HCT116 (cell line): ENCODE measurements around the gene LURAP1L.

Experiments
- CEBPB ChIP-seq: IDR thresholded peaks from 2 replicates; pipeline ENCODE4 v1.6.1; 2012; ENCODE audit warnings: low read depth
- EGR1 ChIP-seq: IDR thresholded peaks from 2 replicates; pipeline ENCODE4 v1.6.1; 2012; ENCODE audit warnings: low read depth
- EZH2 ChIP-seq: fragments of 200-600 bp; sonication (generic); IDR thresholded peaks from 2 replicates; pipeline ENCODE4 v1.6.1; 2017; ENCODE audit warnings: antibody characterized with exemption, mixed run types
- EZH2phosphoT487 ChIP-seq: fragments of 200-600 bp; IDR thresholded peaks from 2 replicates; pipeline ENCODE4 v1.6.1; 2018; ENCODE audit warnings: antibody characterized with exemption, borderline replicate concordance
- POLR2A ChIP-seq: IDR thresholded peaks from 2 replicates; pipeline ENCODE4 v1.7.0; 2011; ENCODE audit warnings: borderline replicate concordance; ENCODE audit not compliant: insufficient read depth, insufficient read length; ENCODE audit errors: extremely low read depth
- POLR2AphosphoS5 ChIP-seq: IDR thresholded peaks from 2 replicates; pipeline ENCODE4 v1.6.1; 2011; ENCODE audit warnings: mild to moderate bottlenecking, low read depth, low read length, moderate library complexity
- RAD21 ChIP-seq: IDR thresholded peaks from 2 replicates; pipeline ENCODE4 v1.6.1; 2012; ENCODE audit warnings: low read depth, mild to moderate bottlenecking
- REST ChIP-seq: IDR thresholded peaks from 2 replicates; pipeline ENCODE4 v1.6.1; 2012; ENCODE audit warnings: low read depth
- SP1 ChIP-seq: IDR thresholded peaks from 2 replicates; pipeline ENCODE4 v1.6.1; 2012; ENCODE audit warnings: low read depth
- YY1 ChIP-seq: IDR thresholded peaks from 2 replicates; pipeline ENCODE4 v1.6.1; 2011; ENCODE audit warnings: low read length, low read depth, moderate library complexity, mild to moderate bottlenecking; ENCODE audit not compliant: insufficient replicate concordance; ENCODE audit errors: extremely low read depth
- ZNF274 ChIP-seq: fragments of 200-500 bp; sonication (Bioruptor generic); IDR thresholded peaks from 2 replicates; pipeline ENCODE4 v1.6.1; 2014; ENCODE audit warnings: mild to moderate bottlenecking, low read depth, low read length, inconsistent platforms
- TF ChIP-seq, protein P1 (sequence below), 3 experiments: fragments of 200-600 bp in 1 of 3; sonication (generic) in 1 of 3; IDR thresholded peaks in 2 of 3; conservative IDR thresholded peaks in 1 of 3; 2 replicates each; pipeline ENCODE4 v1.5.1; 2012 to 2017; ENCODE audit warnings: low read depth in 2 of 3, low read length in 2 of 3, antibody characterized with exemption in 1 of 3, borderline replicate concordance in 1 of 3, control low read depth in 1 of 3, mild to moderate bottlenecking in 1 of 3, mixed read lengths in 1 of 3, mixed run types in 1 of 3, moderate library complexity in 1 of 3; ENCODE audit not compliant: insufficient read depth in 1 of 3
- TF ChIP-seq, protein P2 (sequence below): IDR thresholded peaks from 2 replicates; pipeline ENCODE4 v1.6.1; 2012
- TF ChIP-seq, protein P3 (sequence below): IDR thresholded peaks from 2 replicates; pipeline ENCODE4 v1.6.1; 2012

DNA sequence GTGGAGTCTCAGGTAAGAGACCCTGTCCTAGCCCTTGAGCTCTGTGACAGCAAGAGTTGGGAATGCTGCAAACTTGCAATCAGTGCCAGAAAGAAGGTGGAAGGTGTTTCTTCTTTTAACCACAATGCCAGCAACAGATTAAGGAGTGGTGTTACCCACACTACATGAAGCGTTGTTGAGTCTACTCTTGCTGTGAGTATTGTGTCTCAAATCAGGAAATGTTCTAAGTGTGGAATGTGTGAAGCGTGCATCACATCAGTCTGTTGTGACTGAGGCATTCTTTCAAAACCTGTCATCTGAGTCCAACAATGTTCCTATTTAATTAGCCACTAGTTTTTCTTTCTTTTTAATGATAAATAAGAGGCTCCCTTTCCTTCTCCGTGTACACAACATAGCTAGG is 2.9 kb upstream of the LURAP1L start:
- TF ChIP-seq POLR2A, result no peak
- TF ChIP-seq, protein P1, sequence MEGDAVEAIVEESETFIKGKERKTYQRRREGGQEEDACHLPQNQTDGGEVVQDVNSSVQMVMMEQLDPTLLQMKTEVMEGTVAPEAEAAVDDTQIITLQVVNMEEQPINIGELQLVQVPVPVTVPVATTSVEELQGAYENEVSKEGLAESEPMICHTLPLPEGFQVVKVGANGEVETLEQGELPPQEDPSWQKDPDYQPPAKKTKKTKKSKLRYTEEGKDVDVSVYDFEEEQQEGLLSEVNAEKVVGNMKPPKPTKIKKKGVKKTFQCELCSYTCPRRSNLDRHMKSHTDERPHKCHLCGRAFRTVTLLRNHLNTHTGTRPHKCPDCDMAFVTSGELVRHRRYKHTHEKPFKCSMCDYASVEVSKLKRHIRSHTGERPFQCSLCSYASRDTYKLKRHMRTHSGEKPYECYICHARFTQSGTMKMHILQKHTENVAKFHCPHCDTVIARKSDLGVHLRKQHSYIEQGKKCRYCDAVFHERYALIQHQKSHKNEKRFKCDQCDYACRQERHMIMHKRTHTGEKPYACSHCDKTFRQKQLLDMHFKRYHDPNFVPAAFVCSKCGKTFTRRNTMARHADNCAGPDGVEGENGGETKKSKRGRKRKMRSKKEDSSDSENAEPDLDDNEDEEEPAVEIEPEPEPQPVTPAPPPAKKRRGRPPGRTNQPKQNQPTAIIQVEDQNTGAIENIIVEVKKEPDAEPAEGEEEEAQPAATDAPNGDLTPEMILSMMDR (IDR thresholded peaks at IDR 0.05 in 2 of 3, conservative IDR thresholded peaks at IDR 0.05 in 1 of 3; ENCODE audit: borderline replicate concordance in 1 of 3, insufficient read depth in 1 of 3, low read depth in 2 of 3, low read length in 2 of 3), result no peak
- no peak for TF ChIP-seq REST
- TF ChIP-seq, protein P2, sequence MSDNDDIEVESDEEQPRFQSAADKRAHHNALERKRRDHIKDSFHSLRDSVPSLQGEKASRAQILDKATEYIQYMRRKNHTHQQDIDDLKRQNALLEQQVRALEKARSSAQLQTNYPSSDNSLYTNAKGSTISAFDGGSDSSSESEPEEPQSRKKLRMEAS, result no peak
- TF ChIP-seq, protein P3, sequence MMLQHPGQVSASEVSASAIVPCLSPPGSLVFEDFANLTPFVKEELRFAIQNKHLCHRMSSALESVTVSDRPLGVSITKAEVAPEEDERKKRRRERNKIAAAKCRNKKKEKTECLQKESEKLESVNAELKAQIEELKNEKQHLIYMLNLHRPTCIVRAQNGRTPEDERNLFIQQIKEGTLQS, result no peak
- no peak for TF ChIP-seq EZH2
- TF ChIP-seq EZH2phosphoT487, result no peak
- no peak for TF ChIP-seq CEBPB
- no peak for TF ChIP-seq YY1
- TF ChIP-seq RAD21, result no peak
- no peak for TF ChIP-seq ZNF274
- TF ChIP-seq EGR1, result no peak
- no peak for TF ChIP-seq POLR2AphosphoS5
- no peak for TF ChIP-seq SP1
